Measurements from ENCODE around the gene SHLD1. TPM values are rescaled to one million over a fixed set of nuclear protein-coding genes. Genes with fewer than 3 reads are reported as not detected.

Gene SHLD1
- total and polyA plus RNA-seq, 2 experiments from 2014 or later, result 2.6 to 6.7 TPM

GRCh38 chr20:5899444-5899843, 149.2 kb downstream of the SHLD1 start:
- Histone ChIP-seq H3K27me3 (replicated peaks; ENCODE audit: insufficient read depth) (no peaks in the 10 kb centered on the region; the same call in 1 of the 2 replicates), H4K20me1 (ENCODE audit: insufficient read depth) (no peaks in the 10 kb centered on the region), H3K4me3 (no peak overlapping the region), H3K4me2 (ENCODE audit: unreplicated experiment) (no peak overlapping the region), H3K9me3 (ENCODE audit: low read depth) (no peaks in the 10 kb centered on the region), H3K36me3 (ENCODE audit: low read depth) (no peaks in the 10 kb centered on the region), H2AFZ (no peak overlapping the region), H3K27ac (no peak overlapping the region), H3F3A (ENCODE audit: insufficient read depth) (no peaks in the 10 kb centered on the region), H3K4me1 (ENCODE audit: insufficient read depth) (no peaks in the 10 kb centered on the region), H3K9ac (no peak overlapping the region), H3K79me2 (ENCODE audit: insufficient read depth) (no peaks in the 10 kb centered on the region), H3K9me2 (ENCODE audit: insufficient read depth) (no peaks in the 10 kb centered on the region)
- WGBS, 2 experiments (ENCODE audit: low coverage in 1 of 2, low lambda C conversion rate in 2 of 2, missing lambda C conversion rate in 2 of 2), result 2 to 10% methylated on average over 1 of the region's 1 CpG
- no peak for TF ChIP-seq EZH2 (IDR thresholded peaks at IDR 0.05; ENCODE audit: insufficient read depth, poor library complexity, severe bottlenecking)
- no peak for TF ChIP-seq EZH2phosphoT487 (IDR thresholded peaks at IDR 0.05; ENCODE audit: insufficient read depth, low read depth)
- in situ Hi-C loops (cut with MboI), result no loop called here
- DNase-seq, result no peak

GRCh38 chr20:5900908-5901307, 150.7 kb downstream of the SHLD1 start:
- Histone ChIP-seq H3K79me2 (ENCODE audit: insufficient read depth) (no peaks in the 10 kb centered on the region), H3K27me3 (replicated peaks; ENCODE audit: insufficient read depth) (no peaks in the 10 kb centered on the region; the same call in 1 of the 2 replicates), H3K9ac (no peak overlapping the region), H3K27ac (no peak overlapping the region), H3K4me2 (ENCODE audit: unreplicated experiment) (no peak overlapping the region), H2AFZ (no peak overlapping the region), H3K4me1 (ENCODE audit: insufficient read depth) (no peaks in the 10 kb centered on the region), H3K9me2 (ENCODE audit: insufficient read depth) (no peaks in the 10 kb centered on the region), H3K4me3 (no peak overlapping the region), H3K9me3 (ENCODE audit: low read depth) (no peaks in the 10 kb centered on the region), H4K20me1 (ENCODE audit: insufficient read depth) (no peaks in the 10 kb centered on the region), H3F3A (ENCODE audit: insufficient read depth) (no peaks in the 10 kb centered on the region), H3K36me3 (ENCODE audit: low read depth) (no peaks in the 10 kb centered on the region)
- no peak for DNase-seq
- TF ChIP-seq EZH2phosphoT487 (IDR thresholded peaks at IDR 0.05; ENCODE audit: insufficient read depth, low read depth) (no peak), EZH2 (IDR thresholded peaks at IDR 0.05; ENCODE audit: insufficient read depth, poor library complexity, severe bottlenecking) (no peak)
- in situ Hi-C loops (cut with MboI), result no loop called here
- 38 to 66% methylated on average over 1 of the region's 1 CpG for WGBS, 2 experiments (ENCODE audit: low coverage in 1 of 2, low lambda C conversion rate in 2 of 2, missing lambda C conversion rate in 2 of 2)

- Histone ChIP-seq H3F3A (ENCODE audit: insufficient read depth) (no peaks in the 10 kb centered on the region), H4K20me1 (ENCODE audit: insufficient read depth) (no peaks in the 10 kb centered on the region), H3K9ac (no peak overlapping the region), H3K4me2 (ENCODE audit: unreplicated experiment) (no peak overlapping the region), H3K36me3 (ENCODE audit: low read depth) (no peaks in the 10 kb centered on the region), H3K9me3 (ENCODE audit: low read depth) (no peaks in the 10 kb centered on the region), H3K27me3 (replicated peaks; ENCODE audit: insufficient read depth) (peaks cover 26% of the 10 kb centered on the region), H3K27ac (no peak overlapping the region), H3K79me2 (ENCODE audit: insufficient read depth) (no peaks in the 10 kb centered on the region), H3K4me1 (ENCODE audit: insufficient read depth) (no peaks in the 10 kb centered on the region), H3K4me3 (no peak overlapping the region), H3K9me2 (ENCODE audit: insufficient read depth) (no peaks in the 10 kb centered on the region), H2AFZ (no peak overlapping the region)
- 30 to 33% methylated on average over 2 of the region's 2 CpGs for WGBS, 2 experiments (ENCODE audit: low coverage in 1 of 2, low lambda C conversion rate in 2 of 2, missing lambda C conversion rate in 2 of 2)
- DNase-seq, result no peak
- TF ChIP-seq EZH2 (IDR thresholded peaks at IDR 0.05; ENCODE audit: insufficient read depth, poor library complexity, severe bottlenecking) (no peak), EZH2phosphoT487 (IDR thresholded peaks at IDR 0.05; ENCODE audit: insufficient read depth, low read depth) (no peak)
- in situ Hi-C loops (cut with MboI), result no loop called here
Measured at GRCh38 chr20:5908981-5909380, 158.8 kb downstream of the SHLD1 start.

DNA sequence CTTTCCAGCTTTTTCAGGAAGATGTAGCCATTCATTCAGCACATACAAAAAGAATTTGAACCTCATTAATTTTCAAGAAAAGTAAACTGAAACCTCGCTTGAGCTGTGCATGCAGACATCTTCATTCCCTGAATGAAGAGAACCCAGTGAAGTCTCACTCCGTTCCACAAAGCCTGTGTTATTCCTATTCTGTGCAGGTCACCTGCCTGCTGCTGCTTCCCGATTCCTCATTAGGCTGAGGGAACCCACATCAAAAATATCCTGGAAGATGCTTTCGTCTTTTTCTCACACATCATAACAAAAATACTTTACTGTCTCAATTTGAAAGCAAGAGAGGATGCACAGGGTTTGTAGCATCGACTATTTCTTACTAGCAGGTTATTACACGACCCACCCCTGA, 160.0 kb downstream of the SHLD1 start:
- Histone ChIP-seq H3K4me1 (ENCODE audit: insufficient read depth) (no peaks in the 10 kb centered on the region), H3K4me3 (no peak overlapping the region), H2AFZ (no peak overlapping the region), H3K4me2 (ENCODE audit: unreplicated experiment) (no peak overlapping the region), H3K79me2 (ENCODE audit: insufficient read depth) (no peaks in the 10 kb centered on the region), H3K9ac (no peak overlapping the region), H3K27me3 (replicated peaks; ENCODE audit: insufficient read depth) (peaks cover 26% of the 10 kb centered on the region), H3F3A (ENCODE audit: insufficient read depth) (no peaks in the 10 kb centered on the region), H3K27ac (no peak overlapping the region), H4K20me1 (ENCODE audit: insufficient read depth) (no peaks in the 10 kb centered on the region), H3K9me2 (ENCODE audit: insufficient read depth) (no peaks in the 10 kb centered on the region), H3K9me3 (ENCODE audit: low read depth) (no peaks in the 10 kb centered on the region), H3K36me3 (ENCODE audit: low read depth) (no peaks in the 10 kb centered on the region)
- no peak for TF ChIP-seq EZH2 (IDR thresholded peaks at IDR 0.05; ENCODE audit: insufficient read depth, poor library complexity, severe bottlenecking)
- no peak for TF ChIP-seq EZH2phosphoT487 (IDR thresholded peaks at IDR 0.05; ENCODE audit: insufficient read depth, low read depth)
- in situ Hi-C loops (cut with MboI), result no loop called here
- no peak for DNase-seq
- WGBS, 2 experiments (ENCODE audit: low coverage in 1 of 2, low lambda C conversion rate in 2 of 2, missing lambda C conversion rate in 2 of 2), result 59 to 61% methylated on average over 6 of the region's 6 CpGs

- Histone ChIP-seq H3K79me2 (ENCODE audit: insufficient read depth) (no peaks in the 10 kb centered on the region), H3K27me3 (replicated peaks; ENCODE audit: insufficient read depth) (peaks cover 19% of the 10 kb centered on the region), H3K4me2 (ENCODE audit: unreplicated experiment) (no peak overlapping the region), H3K9ac (no peak overlapping the region), H3K27ac (no peak overlapping the region), H3F3A (ENCODE audit: insufficient read depth) (no peaks in the 10 kb centered on the region), H4K20me1 (ENCODE audit: insufficient read depth) (no peaks in the 10 kb centered on the region), H2AFZ (no peak overlapping the region), H3K36me3 (ENCODE audit: low read depth) (no peaks in the 10 kb centered on the region), H3K9me3 (ENCODE audit: low read depth) (no peaks in the 10 kb centered on the region), H3K4me1 (ENCODE audit: insufficient read depth) (no peaks in the 10 kb centered on the region), H3K4me3 (no peak overlapping the region), H3K9me2 (ENCODE audit: insufficient read depth) (no peaks in the 10 kb centered on the region)
- TF ChIP-seq EZH2phosphoT487 (IDR thresholded peaks at IDR 0.05; ENCODE audit: insufficient read depth, low read depth), result no peak
- no peak for TF ChIP-seq EZH2 (IDR thresholded peaks at IDR 0.05; ENCODE audit: insufficient read depth, poor library complexity, severe bottlenecking)
- DNase-seq, result no peak
- in situ Hi-C loops (cut with MboI), result no loop called here
- 69 to 73% methylated on average over 2 of the region's 2 CpGs for whole genome bisulfite sequencing, 2 experiments (ENCODE audit: low coverage in 1 of 2, low lambda C conversion rate in 2 of 2, missing lambda C conversion rate in 2 of 2)
Measured at GRCh38 chr20:5913166-5913565, 163.0 kb downstream of the SHLD1 start.

Small RNA genes lying within 50 kb of the gene (small RNA-seq; reads per million reads assigned to genes)
- gene RNU1-55P (ENCODE audit: low read depth, low replicate concordance), result not detected

Other genes with a start within 250 kb of the SHLD1 start
- 20.9 and 29.7 TPM in 2 replicates for gene GPCPD1, start 139.4 kb upstream of the SHLD1 start, total RNA-seq (2014; rRNA removed; shearing (Covaris generic))
- gene GPCPD1, start 139.4 kb upstream of the SHLD1 start, polyA plus RNA-seq (2016; fragmentation: Nextera tagmentation; extraction: Ambion mirVana), result 21.4 and 24.5 TPM in 2 replicates
- 0.22 TPM in 1 of 2 replicates, not detected in the other for gene CHGB, start 161.1 kb downstream of the SHLD1 start, total RNA-seq (2014; rRNA removed; shearing (Covaris generic))
- gene CHGB, start 161.1 kb downstream of the SHLD1 start, polyA plus RNA-seq (2016; fragmentation: Nextera tagmentation; extraction: Ambion mirVana), result 0.30 and 0.32 TPM in 2 replicates
- 8.2 and 9.7 TPM in 2 replicates for gene TRMT6, start 200.1 kb downstream of the SHLD1 start, total RNA-seq (2014; rRNA removed; shearing (Covaris generic))
- gene TRMT6, start 200.1 kb downstream of the SHLD1 start, polyA plus RNA-seq (2016; fragmentation: Nextera tagmentation; extraction: Ambion mirVana), result 10.3 and 10.7 TPM in 2 replicates
- gene MCM8, start 200.3 kb downstream of the SHLD1 start, total RNA-seq (2014; rRNA removed; shearing (Covaris generic)), result 6.4 and 7.7 TPM in 2 replicates
- gene MCM8, start 200.3 kb downstream of the SHLD1 start, polyA plus RNA-seq (2016; fragmentation: Nextera tagmentation; extraction: Ambion mirVana), result 1.0 and 1.5 TPM in 2 replicates

Data from GM23248 (cell line).